Upper lobe of right lung (tissue), 1 donor: ENCODE data around the gene RESF1. TPM values are rescaled to one million over a fixed set of nuclear protein-coding genes. Genes with fewer than 3 reads are reported as not detected.

Experiments
- ATAC-seq: fragments of 200-7000 bp; cut with Tn5 transposase; one replicate; pipeline ENCODE4 v1.9.1; 2020; ENCODE audit warnings: mild to moderate bottlenecking, moderate library complexity
- DNase-seq: peaks from one replicate; pipeline ENCODE4 v3.0.0-alpha.2; 2020
- H3K27ac ChIP-seq: fragments of 200-600 bp; one replicate; pipeline ENCODE4 v1.8.0; 2022
- H3K27me3 ChIP-seq: fragments of 200-600 bp; one replicate; pipeline ENCODE4 v1.8.0; 2022; ENCODE audit warnings: mild to moderate bottlenecking
- H3K36me3 ChIP-seq: fragments of 200-600 bp; one replicate; pipeline ENCODE4 v1.8.0; 2022
- H3K4me1 ChIP-seq: fragments of 200-600 bp; one replicate; pipeline ENCODE4 v1.8.0; 2022
- H3K4me3 ChIP-seq: fragments of 200-600 bp; one replicate; pipeline ENCODE4 v1.8.0; 2022; ENCODE audit warnings: mild to moderate bottlenecking
- H3K9me3 ChIP-seq: fragments of 200-600 bp; one replicate; pipeline ENCODE4 v1.8.0; 2022
- intact Hi-C: fragments of 100-400 bp; cut with DNase I; formaldehyde crosslinking; loops from one replicate; pipeline ENCODE4 v1.11.0; 2022
- total RNA-seq: library from RNA; stranded (reverse); fragmentation: NEBNext Ultra II Directional; extraction: Animal tissue kit (Norgen Biotek cat#: 25700); gene quantifications from one replicate; pipeline ENCODE4 v1.2.1, GENCODE V29; 2021
- TF ChIP-seq, protein P1 (sequence below): fragments of 200-600 bp; IDR thresholded peaks from one replicate; pipeline ENCODE4 v1.8.0; 2022; ENCODE audit warnings: antibody characterized with exemption
- donor health status: DM: no; HTN: yes; CAD: no; lungs with severe emphysema.

RESF1 gene
- total RNA-seq, 1 donor from 2014 or later: 72.3 TPM

- Histone ChIP-seq H3K36me3 (peaks cover 44% of the 10 kb centered on the region), H3K27me3 (no peaks in the 10 kb centered on the region), H3K4me3 (peak overlapping the region; percentile 12), H3K27ac (no peak overlapping the region), H3K4me1 (peaks cover 67% of the 10 kb centered on the region), H3K9me3 (no peaks in the 10 kb centered on the region)
- ATAC-seq (no peak), DNase-seq (no peak)
- TF ChIP-seq, protein P1, sequence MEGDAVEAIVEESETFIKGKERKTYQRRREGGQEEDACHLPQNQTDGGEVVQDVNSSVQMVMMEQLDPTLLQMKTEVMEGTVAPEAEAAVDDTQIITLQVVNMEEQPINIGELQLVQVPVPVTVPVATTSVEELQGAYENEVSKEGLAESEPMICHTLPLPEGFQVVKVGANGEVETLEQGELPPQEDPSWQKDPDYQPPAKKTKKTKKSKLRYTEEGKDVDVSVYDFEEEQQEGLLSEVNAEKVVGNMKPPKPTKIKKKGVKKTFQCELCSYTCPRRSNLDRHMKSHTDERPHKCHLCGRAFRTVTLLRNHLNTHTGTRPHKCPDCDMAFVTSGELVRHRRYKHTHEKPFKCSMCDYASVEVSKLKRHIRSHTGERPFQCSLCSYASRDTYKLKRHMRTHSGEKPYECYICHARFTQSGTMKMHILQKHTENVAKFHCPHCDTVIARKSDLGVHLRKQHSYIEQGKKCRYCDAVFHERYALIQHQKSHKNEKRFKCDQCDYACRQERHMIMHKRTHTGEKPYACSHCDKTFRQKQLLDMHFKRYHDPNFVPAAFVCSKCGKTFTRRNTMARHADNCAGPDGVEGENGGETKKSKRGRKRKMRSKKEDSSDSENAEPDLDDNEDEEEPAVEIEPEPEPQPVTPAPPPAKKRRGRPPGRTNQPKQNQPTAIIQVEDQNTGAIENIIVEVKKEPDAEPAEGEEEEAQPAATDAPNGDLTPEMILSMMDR: no peak
- intact Hi-C loops: no loop called here
These were observed 5.1 kb downstream of the RESF1 start for GRCh38 chr12:31964280-31964679.

DNA sequence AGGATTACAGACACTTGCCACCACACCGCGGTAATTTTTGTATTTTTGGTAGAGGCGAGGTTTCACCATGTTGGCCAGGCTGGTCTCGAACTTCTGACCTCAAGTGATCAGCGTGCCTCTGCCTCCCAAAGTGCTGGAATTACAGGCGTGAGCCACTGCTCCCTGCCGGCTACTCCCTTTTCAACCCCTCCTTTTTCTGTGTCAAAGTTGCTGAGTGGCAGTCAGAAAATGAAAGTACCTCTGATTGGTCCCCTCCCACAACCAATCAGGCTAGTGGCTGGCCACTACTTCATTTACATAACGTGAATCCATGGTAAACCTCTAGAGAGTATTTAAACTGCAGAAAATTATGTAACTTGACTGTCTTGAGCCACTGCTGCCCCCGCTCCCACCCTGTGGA is 5.9 kb downstream of the RESF1 start:
- peak overlapping the region; percentile 12 for H3K4me3 ChIP-seq
- intact Hi-C loops: no loop called here
- no peaks in the 10 kb centered on the region for H3K27me3 ChIP-seq
- TF ChIP-seq, protein P1: no peak
- no peaks in the 10 kb centered on the region for H3K9me3 ChIP-seq
- H3K27ac ChIP-seq: no peak overlapping the region
- no peak for ATAC-seq
- peaks cover 67% of the 10 kb centered on the region for H3K4me1 ChIP-seq
- peaks cover 50% of the 10 kb centered on the region for H3K36me3 ChIP-seq
- no peak for DNase-seq

DNA sequence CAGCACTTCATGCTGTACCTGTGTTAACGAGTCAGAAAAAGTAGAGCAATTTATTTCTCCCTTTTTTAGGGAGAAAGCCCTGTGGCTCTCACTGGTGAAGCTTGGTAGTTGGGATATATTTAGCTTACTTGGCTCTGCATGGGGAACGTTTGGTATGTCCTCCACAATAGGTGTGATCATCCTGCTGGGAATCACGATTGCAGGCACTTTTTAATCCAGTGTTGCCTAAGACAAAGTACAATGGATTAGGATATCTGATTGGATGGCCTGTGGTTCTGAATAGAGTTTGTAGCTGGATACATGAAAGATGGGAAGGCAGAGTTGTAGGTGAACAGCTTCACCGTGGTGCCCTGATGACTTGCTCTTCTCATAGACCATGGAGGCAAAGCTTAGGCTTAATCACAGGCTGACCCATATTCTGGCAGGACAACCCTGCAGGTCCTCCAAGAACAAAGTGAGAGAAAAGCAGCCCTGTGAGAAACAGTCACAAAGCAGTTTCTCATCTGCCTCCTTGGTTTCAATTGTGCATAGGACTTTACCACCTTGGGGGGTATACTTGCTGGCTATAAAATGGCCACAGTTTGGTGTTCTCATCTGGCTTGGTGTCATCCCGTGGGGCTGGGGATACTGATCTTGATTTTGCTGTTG is 7.5 kb downstream of the RESF1 start:
- no peaks in the 10 kb centered on the region for H3K27me3 ChIP-seq
- intact Hi-C loops: no loop called here
- no peaks in the 10 kb centered on the region for H3K9me3 ChIP-seq
- peaks cover 60% of the 10 kb centered on the region for H3K36me3 ChIP-seq
- ATAC-seq: peak; percentile 19
- H3K27ac ChIP-seq: no peak overlapping the region
- no peak overlapping the region for H3K4me3 ChIP-seq
- no peak for DNase-seq
- TF ChIP-seq, protein P1: no peak
- peaks cover 54% of the 10 kb centered on the region for H3K4me1 ChIP-seq

DNA sequence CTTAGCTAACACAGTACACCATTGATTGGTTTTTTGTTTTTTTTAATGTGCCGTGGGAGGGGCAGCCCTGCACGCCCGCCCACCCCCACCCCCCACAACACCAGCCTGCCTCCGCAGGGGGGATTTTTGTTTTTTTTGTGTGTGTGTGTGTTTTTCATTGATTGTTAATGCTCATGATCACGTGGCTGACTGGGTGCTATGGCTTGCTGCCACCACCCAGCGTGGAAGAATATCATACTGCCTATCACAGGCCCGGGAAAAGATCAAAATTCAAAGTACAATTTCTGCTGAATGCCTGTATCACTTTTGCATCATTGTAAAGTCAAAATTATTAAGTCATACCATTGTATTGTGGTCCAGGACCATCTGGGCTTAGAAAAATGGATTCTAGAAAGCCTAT is 8.3 kb downstream of the RESF1 start:
- no peaks in the 10 kb centered on the region for H3K27me3 ChIP-seq
- intact Hi-C loops: no loop called here
- no peak overlapping the region for H3K4me3 ChIP-seq
- H3K36me3 ChIP-seq: peaks cover 56% of the 10 kb centered on the region
- H3K9me3 ChIP-seq: no peaks in the 10 kb centered on the region
- H3K27ac ChIP-seq: no peak overlapping the region
- peaks cover 46% of the 10 kb centered on the region for H3K4me1 ChIP-seq
- TF ChIP-seq, protein P1: no peak
- DNase-seq: no peak
- ATAC-seq: no peak

DNA sequence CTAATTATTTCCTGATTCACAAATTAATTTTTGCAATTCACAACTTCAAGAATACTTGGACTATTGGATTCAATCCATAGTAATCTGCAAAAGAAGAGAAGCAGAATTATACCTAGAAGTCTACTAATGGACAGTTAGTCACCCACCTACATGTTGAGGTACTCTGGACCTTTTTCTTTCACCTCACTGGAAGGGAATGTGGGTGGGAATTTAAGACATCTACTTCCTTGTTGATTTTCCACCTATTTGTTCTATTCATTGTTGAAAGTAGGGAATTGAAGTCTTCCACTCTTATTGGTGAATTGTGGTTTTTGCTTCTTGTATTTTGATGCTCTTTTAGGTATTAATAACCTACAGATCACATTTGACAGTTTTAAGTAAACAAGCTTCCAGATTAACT is 11.0 kb downstream of the RESF1 start:
- Histone ChIP-seq H3K4me3 (no peak overlapping the region), H3K27ac (no peak overlapping the region), H3K9me3 (no peaks in the 10 kb centered on the region), H3K27me3 (no peaks in the 10 kb centered on the region), H3K4me1 (peaks cover 34% of the 10 kb centered on the region), H3K36me3 (peaks cover 52% of the 10 kb centered on the region)
- ATAC-seq: no peak
- intact Hi-C loops: no loop called here
- no peak for DNase-seq
- TF ChIP-seq, protein P1: no peak

DNA sequence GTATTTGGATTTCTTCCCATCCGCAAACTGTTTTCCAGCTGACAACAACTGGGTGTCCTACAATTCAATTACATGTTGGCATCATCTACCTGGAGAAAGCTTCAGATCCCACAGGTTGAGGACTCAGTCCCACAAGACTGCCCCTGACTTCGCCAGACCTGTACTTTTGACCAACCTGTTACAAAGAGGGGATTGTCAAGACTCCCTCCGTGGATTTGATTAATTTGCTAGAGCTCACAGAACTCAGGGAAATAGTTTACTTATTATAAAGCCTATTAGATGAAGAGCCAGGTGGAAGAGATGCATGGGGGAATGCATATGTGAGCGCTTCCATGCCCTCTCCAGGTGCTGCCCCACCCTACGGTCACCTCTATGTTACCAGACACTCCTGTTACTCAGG is 14.6 kb downstream of the RESF1 start:
- peaks cover 72% of the 10 kb centered on the region for H3K36me3 ChIP-seq
- H3K4me3 ChIP-seq: no peak overlapping the region
- H3K9me3 ChIP-seq: peaks cover 5% of the 10 kb centered on the region
- peaks cover 5% of the 10 kb centered on the region for H3K4me1 ChIP-seq
- DNase-seq (no peak), ATAC-seq (no peak)
- TF ChIP-seq, protein P1: no peak
- no peak overlapping the region for H3K27ac ChIP-seq
- intact Hi-C loops: no loop called here
- H3K27me3 ChIP-seq: no peaks in the 10 kb centered on the region
